NCI-H2029 treated with DMSO at 0.1 percent for 48 hours (cell line): ENCODE measurements around the gene NPAS3.
A peak's percentile ranks its signal among the peaks of the same experiment; 100 is the strongest.
"Not testable (repeated sequence)": the region's sequence is repeated elsewhere in the genome, so short reads cannot be mapped to it uniquely, and the experiment has no call there.

Source experiments
- DNase-seq: peaks from one replicate; lab custom pipeline; 2025; lab: John Stamatoyannopoulos, UW

Gene NPAS3

DNA sequence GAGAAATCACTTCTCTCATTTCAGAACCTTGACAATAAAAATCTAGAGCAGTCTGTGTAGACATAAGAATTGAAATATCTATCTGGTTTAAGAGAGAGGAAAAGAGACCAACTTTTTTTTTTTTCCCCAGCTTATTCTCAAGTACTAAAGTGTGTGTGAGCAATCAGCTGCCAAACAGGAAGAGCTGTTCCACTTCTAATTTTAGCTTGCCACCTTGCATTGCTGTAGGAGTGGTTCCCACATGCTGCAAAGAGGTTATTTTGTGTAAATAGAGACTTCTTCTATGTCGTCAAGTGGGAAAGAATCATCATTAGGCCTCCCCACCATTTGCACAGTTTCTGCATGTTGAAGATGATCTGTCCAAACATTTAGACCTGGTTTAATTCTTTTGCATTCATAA lies 142.6 kb downstream of the NPAS3 start:
- DNase-seq = peak; percentile 97

DNA sequence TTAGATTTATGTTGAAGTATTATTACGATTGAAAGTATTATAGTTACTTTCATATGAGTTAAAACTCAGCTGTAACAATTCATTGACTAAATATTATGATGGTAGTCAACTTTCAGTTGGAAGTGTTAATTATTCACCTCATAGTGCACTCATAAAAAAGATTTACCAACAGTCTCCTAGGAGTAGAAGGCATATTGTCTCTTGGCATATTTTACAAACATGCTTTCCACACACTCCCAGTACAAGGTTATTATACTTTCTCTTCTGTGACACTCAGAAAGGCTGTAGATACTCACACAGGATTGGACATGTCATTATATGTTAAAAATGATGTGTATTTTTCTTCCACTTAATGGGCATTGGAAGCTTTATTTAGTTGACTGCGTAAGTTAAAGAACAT lies 147.1 kb downstream of the NPAS3 start:
- DNase-seq = no peak

DNA sequence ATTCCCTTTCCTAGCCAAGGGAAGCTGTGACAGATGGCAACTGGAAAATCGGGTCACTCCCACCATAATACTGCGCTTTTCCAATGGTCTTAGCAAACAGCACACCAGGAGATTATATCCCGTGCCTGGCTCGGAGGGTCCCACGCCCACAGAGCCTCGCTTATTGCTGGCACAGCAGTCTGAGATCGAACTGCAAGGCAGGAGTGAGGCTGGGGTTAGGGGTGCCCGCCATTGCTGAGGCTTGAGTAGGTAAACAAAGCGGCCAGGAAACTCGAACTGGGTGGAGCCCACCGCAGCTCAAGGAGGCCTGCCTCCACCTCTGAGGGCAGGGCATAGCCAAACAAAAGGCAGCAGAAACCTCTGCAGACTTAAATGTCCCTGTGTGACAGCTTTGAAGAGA lies 149.6 kb downstream of the NPAS3 start:
- not testable (repeated sequence) for DNase-seq

DNA sequence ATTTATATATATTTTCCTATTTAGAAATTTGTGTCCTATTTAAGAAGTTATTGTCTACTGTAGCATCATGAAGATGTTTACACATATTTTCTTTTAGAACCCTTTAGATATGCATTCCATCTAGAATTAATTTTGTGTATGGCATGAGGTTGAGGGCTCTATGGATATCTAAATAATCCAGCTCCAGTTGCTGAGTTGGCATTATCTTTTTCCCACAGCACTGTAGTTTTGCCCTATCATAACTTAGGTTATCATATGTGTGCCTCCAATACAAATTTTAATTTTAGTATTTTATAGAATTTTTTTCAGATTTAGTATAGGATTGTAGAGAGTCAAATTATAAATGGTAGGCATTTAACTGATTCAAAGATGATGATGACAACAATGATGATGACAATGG lies 159.3 kb downstream of the NPAS3 start:
- no peak for DNase-seq

DNA sequence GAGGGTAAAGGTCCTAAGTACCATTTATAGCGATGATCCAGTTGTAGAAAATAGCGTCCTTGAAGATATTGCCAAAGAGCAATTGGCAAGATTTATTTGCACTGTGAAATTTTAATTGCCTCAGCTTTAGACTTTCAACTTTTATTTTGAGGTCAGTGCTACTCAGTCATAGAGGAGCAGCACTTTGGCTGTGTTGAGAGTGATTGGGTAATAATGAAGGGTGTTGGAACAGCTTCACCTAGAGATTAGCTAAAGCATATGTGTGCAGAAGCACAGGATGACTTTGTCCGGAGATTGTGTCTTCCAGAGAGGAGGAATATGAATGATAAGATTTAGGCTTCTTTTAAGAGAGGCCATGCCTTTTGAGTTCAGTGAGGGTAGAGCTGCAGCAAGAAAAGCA lies 164.8 kb downstream of the NPAS3 start:
- DNase-seq = no peak

DNA sequence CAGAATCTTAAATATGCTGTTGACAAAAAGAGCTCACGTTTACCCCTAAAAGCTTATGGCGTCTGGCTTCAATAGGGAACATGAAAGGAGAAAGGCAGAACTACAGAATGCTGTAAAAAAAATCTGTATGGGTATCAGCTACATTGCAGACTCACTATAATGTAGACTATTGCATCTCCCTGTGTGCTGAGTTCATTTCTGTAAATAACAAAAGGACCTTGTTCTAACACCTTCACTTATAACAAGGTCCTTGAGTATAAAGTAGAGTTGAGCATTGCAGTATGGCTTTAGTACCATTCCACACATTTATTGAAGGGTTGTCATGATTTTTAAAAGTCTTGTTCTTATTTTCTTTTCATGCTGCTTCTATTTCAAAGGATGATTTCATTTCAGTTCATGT lies 165.3 kb downstream of the NPAS3 start:
- no peak for DNase-seq

DNA sequence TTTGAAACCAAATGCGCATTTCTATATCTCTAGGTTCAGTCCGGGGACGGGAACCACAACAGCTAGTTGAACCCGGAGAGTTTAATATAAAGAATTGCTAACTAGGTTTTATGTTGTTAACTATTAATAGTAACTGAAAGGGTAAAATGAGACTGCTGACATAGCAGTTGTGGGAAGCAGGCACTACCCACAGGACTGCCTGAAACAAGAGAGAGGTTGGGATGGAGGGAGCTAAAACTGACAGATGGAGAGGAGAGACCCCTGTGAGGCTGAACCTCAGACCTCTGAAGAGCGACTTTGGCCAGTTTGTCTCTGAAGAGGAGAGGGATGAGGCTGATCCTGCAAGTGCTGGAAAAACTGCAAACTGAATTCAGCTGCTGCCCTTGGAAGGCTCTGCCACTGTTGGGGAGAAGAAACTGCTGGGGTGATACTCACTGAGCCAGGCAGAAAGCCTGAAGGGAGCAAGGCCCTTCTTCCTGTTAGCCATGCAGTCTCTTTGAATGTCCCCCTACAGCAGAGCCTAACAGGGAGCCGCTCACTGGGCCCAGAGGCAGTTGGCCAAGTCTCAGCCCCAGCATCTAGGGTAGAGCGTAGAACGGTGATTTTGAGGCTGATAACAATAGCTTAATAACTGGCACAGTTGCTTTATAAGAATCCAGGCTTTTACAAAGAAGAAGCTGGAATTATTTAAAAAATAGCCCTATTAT lies 172.2 kb downstream of the NPAS3 start:
- no peak for DNase-seq

DNA sequence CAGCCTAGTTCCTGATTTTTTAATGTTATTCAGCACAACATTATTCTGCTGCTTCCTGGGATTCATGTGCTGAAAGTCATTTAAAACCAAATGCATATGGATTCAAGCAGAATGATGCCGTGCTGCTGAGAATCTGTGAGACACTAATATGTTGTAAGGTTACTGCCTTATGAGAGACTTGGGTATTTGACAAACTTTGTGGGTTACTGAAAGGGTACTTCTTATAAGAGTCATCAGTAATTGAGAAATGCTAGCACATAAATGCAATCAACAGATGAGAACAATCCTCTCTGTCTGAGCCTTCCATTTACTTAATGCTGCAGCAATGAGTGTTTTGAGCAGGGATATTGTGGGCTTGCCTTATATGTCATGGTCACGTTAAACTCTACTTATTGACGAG lies 175.7 kb downstream of the NPAS3 start:
- DNase-seq = no peak

DNA sequence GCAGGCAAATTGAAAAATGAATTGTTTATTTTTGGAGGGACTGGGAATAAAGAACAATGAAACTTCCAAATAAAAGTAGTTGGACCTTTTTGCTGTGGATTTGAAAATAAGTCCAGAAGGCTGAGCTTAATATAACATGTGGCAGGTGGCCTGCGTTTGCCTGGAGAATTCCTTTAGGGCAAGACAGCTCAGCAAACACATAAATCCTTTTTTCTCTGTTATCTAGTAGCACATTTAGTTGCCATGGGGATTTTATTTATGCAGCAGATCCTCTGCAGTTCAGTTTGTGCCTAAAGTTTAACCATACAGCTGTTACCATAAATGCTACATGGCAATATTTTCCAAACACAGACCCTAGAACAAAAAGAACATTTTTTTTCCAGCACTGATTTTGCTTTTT lies 180.0 kb downstream of the NPAS3 start:
- peak; percentile 93 for DNase-seq

DNA sequence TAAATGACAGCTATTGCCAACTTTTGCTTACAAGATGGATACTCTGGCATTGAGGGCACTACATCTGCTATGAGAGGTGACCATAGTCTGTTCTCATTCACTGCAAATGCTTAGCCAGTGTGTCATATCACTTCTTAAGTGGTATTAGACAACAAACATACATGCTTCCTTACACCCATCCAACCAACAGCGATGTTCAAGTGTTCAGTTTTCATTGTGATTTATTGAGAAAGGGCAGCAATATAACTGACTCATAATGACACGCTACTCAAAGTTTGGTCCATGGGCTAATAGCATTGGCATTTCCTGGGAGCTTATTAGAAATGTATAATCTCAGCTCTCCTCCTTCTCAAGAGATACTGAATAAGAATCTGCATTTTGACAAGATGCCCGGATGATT lies 181.7 kb downstream of the NPAS3 start:
- no peak for DNase-seq

DNA sequence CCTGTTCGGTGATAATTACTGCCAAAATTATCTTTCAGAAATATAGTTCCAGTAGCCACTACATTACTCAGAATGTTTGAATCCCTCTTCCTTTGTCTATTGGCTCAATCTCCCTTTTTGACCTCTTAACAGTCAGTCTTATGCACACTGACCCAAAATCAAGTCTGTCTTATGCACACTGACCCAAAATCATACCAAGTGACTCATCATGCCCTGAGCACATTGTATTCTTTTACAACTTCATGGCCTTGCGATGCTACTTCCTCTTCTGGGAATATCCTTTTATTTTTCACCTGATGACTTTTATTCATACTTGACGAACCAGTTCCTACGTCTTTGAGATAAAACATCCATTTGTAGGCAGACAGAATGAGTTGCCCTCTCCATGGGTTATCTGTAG lies 182.3 kb downstream of the NPAS3 start:
- no peak for DNase-seq

DNA sequence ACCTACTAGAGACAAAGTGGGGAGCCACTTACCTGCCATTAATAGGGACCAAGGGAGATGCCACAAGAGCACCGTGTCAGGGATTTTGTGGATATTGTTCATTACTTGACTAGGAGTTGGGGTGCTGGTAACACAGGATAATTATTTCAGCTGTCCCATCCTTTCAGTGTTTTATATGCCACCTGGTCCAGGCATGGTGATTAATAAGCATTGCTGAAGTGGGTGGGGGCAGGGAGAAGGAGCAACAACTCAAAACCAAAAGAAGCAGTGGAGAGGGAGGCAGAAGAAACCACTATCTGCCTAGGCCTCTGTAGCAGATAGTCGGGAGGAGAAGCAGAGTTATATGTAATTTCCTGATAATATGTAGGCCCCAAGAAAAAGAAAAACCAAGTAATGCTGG lies 184.6 kb downstream of the NPAS3 start:
- no peak for DNase-seq

DNA sequence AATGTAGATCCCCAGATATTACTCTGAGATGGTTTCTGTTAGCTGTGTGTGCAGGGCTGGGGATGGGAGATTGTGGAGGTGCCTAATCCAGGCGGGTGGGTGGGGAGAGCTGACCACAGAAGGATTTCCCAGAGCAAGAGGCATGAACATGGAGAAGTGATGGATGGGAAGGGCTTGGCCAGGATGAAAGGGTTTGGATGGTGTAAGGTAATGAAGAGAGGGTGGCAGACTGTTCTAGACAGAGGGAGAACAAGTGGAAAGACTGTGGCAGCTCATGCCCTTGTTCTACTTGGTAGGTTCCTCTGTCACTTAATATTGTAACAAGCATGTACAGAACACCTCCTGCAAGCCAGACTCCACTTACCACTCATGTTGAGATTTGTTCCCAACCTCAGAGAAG lies 187.8 kb downstream of the NPAS3 start:
- no peak for DNase-seq

DNA sequence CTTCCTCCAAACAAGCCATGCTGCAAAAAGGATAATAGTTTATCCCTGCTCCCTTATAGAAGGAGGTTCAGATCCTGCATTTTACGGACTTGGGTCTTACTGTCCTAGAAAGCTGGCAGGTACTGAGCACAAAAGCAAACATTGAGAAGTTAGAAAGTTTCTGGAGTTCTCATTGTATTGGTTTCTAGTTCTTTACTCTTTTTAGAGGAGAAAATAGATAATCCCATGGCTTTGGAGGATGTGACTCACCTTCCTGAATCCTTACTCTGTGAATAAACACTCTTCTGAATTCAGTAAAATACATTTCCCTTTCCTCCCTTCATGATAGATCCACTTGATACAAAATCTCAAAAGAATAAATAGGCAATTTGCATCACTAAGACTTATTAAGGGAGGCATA lies 188.9 kb downstream of the NPAS3 start:
- DNase-seq = no peak

DNA sequence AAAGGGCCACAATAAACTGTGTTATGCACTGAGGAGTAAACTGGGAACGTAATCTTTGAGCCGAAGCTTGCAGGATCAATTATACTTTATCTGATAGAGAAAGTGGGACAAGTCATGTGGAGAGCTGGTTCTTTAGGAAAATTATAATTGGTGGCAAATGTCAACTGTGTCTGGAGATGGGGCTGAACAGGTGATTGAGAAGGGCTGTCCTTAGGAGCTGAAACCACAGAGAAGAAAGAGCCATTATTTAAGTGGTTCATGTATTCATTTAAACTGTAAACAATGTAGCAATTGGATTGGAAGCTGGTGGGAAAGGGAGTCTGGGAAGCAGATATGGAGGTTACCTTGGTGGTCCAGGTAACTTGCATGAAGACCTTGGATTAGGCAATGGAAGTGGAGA lies 193.1 kb downstream of the NPAS3 start:
- DNase-seq = no peak

DNA sequence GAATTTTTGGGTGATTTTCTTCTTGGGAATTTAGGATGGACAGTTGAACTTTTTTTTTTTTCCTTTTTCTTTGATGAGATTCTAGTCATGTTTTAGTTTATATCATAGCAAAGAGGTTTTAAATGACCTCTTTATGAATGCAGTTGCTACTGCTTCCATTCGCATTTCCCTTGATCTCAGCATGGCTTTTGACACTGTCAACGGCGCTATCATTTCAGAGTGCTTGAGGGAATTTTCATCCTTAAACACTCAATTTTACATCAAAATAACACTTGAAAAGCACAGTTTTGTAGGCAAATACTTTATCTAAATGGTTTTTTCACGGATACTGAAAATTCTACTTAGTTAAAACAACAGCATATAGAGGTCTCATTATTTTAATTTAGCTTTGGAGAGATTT lies 195.5 kb downstream of the NPAS3 start:
- DNase-seq = no peak

DNA sequence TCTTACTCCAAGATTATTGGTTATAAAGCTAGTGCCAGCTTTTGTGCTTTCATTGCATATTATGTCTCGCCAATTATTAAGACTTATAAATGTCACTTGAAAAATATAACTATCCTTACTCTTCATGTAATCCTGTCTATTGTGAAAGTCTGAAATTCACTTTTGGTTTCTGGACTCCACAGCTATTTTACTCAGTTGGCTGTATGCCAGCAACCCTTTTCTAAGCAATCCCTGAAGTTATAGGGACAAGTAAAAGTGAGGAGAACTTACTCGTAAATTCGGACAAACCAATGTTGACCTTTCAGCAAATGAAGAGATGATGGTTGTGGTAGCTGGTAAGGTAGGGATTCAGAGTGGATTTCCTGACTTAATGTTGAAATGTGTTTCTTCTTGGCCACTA lies 196.3 kb downstream of the NPAS3 start:
- DNase-seq = no peak

DNA sequence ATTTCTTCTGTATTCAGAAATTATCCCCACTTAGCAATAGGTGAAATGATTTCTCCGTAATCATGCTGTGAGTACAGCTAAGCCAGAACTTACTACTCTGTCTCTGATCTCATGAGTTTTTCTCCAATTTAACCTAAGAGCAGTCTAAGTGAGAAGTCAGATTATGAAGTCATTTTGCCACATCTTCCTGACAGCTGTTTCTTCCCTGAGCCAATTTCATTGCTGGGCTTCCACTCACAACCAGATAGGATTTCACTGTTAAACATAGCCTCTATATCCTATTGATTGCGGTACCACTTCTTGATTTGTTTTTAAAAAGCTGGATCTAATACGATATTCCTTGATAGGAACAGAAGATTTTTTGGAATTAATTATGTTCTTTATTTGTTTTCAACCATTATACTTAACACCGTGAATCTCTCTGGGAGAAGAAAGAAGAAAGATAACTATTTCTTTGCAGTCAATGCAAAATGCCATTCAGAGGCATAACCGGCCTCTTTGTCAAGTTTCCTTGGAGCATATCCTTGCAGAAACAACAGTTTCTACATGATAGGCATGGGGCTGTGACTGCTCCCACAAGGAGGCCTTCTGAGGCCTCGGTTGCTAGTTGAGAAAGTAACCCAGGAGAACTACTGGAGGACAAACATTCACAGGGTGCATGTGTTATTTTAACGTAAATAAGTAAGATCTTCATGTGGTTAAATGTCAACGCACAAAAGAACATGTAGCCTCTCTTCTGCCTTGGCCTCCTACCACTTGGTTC lies 212.2 kb downstream of the NPAS3 start:
- DNase-seq = no peak

DNA sequence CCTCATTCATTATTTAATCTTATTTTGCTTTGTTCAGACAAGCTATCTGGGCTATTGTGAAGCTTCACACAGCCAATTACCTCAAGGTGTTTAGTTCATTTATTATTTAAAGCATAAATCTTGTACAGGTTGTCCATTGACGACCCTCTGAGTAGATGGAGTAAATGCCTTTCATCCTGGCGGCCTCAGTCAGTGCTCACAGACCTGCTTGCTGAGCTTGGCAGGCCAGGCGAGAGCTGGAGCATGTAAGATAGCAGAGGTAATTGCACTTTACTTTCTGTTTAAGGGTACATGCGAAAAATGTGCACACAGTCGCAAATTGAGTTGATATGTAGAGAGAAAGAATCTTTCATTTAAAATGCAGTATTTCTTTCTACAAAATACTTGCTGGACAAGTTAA lies 224.4 kb downstream of the NPAS3 start:
- no peak for DNase-seq

DNA sequence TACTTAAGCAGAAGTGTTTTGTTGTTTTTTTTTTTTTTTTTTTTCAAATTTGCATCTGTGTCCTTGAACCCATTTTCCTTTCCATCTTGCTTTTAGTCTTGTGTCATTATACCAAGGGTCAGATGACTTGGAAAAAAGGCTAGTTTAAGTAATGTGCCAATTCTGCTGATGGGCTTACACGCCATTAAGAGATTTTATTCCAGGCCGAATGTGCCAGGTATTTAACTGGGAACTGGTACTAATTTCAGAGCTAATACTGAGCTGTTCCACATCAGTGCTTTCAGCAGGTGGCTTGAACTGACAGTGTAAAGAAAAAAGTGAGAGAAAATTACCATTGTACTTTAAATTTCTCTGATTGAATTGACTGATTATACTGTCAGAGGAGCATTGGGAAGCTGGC lies 224.9 kb downstream of the NPAS3 start:
- DNase-seq = no peak

DNA sequence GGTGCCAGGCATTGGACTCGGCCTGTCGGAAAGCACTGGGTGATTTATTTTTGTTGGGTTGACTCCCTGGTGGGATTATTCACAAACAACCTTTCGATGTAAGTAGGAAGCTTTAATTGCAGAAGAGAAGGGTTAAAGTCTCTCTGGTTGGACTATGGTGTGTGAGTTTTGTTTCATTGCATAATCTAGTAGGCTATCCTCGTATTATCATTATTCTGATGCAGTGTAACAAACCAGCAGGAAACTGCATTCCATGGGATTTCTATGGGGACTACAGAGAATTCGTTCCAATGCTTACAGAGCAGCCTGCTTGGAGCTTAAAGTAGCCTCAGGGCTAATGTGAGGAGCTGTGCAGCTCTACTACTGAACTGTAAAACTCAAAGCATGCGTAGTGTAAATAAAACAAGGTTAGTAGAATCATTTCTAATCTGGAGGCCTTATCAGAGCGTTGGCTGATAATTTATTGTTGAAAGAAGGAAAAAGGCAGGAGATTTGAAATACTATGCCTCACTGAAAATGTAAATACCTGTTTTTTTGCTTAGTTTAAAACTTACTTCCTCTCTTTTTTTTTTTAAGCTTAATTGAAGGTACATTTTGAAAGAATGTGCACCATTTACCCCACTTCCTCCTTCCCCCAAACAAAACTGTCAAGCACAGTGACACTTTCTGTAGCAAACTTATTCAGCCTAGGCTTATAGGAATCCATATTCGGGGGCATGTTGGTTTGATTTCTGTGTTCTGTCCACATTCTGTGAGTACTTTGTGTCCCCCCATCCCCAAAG lies 226.7 kb downstream of the NPAS3 start:
- no peak for DNase-seq

DNA sequence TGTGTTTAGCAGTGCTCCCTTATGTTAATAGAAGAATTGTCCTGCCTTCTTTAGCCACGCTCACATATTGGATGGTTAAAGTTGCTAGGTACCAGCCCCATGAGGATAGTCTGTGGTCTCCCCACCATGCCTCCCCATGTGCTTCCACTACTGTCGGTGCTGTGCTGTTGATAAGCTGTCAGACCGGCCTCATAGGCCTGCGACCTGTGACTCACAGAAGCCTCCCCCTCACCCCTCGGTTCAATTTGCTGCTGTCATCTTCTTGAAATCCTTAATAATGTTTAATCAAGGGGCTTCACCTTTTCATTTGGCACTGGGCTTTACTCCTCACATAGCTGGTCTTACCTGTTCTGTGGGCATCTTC lies 227.2 kb downstream of the NPAS3 start:
- no peak for DNase-seq

DNA sequence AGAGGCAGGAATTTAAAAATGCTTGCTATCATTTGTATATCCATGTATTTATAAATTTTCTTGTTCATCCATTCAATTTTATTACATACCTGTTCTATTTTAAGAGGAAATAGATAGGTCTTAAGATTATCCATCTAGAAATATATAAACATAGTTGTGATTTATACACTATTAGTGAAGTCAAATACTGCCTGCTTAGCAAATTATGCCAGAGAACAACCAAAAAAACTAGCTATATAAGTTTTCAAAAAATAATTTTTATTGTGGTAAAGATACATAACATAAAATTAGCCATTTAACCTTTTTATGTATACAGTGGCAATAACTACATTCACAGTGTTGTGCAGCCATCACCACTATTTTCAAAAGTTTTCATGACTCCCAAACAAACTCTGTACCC lies 237.3 kb downstream of the NPAS3 start:
- DNase-seq = no peak
